ENCODE measurements around the gene IRAK2.

DNA sequence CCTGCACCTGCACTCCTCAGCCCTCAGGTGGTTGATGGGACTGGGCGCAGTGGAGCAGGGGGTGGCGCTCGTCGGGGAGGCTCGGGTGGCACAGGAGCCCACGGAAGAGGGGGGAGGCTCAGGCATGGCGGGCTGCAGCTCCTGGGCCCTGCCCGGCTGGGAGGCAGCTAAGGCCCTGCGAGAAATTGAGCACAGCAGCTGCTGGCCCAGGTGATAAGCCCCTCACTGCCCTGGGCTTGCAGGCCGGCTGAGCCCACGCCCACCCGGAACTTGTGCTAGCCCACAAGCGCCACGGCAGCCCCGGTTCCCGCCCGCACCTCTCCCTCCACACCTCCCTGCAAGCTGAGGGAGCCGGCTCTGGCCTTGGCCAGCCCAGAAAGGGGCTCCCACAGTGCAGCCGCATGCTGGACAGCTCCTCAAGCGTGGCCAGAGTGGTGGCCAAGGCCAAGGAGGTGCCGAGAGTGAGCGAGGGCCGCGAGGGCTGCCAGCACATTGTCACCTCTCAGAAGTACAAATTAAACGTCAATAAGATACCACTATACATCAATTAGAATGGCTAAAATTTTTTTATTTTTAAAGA, 28.2 kb upstream of the IRAK2 start:
- no peak for TF ChIP-seq POLR2A (IDR thresholded peaks at IDR 0.05)
- TF ChIP-seq, protein P1, sequence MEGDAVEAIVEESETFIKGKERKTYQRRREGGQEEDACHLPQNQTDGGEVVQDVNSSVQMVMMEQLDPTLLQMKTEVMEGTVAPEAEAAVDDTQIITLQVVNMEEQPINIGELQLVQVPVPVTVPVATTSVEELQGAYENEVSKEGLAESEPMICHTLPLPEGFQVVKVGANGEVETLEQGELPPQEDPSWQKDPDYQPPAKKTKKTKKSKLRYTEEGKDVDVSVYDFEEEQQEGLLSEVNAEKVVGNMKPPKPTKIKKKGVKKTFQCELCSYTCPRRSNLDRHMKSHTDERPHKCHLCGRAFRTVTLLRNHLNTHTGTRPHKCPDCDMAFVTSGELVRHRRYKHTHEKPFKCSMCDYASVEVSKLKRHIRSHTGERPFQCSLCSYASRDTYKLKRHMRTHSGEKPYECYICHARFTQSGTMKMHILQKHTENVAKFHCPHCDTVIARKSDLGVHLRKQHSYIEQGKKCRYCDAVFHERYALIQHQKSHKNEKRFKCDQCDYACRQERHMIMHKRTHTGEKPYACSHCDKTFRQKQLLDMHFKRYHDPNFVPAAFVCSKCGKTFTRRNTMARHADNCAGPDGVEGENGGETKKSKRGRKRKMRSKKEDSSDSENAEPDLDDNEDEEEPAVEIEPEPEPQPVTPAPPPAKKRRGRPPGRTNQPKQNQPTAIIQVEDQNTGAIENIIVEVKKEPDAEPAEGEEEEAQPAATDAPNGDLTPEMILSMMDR (IDR thresholded peaks at IDR 0.05 in 8 of 11, conservative IDR thresholded peaks at IDR 0.05 in 3 of 11) = no peak
- no peak for TF ChIP-seq POLR2AphosphoS5 (IDR thresholded peaks at IDR 0.05)
